H9 (cell line): ENCODE results near the gene TMEM253. TPM values are rescaled to one million over a fixed set of nuclear protein-coding genes. Genes with fewer than 3 reads are reported as not detected.

Source experiments
- DNase-seq: peaks from one replicate; pipeline ENCODE4 v3.0.0-alpha.2; 2017
- H2AFZ ChIP-seq: one replicate; pipeline ENCODE4 v1.6.1; 2013; ENCODE audit warnings: mild to moderate bottlenecking, low read length, control low read depth, moderate library complexity
- H2AK5ac ChIP-seq: 2 replicates; pipeline ENCODE4 v1.6.1; 2013; ENCODE audit warnings: low read length, control low read depth, mixed read lengths; ENCODE audit not compliant: insufficient read length
- H2BK120ac ChIP-seq: one replicate; pipeline ENCODE4 v1.6.1; 2013; ENCODE audit warnings: low read depth, mild to moderate bottlenecking, low read length, control low read depth, inconsistent platforms; ENCODE audit not compliant: poor library complexity, severe bottlenecking
- H2BK12ac ChIP-seq: 2 replicates; pipeline ENCODE4 v1.6.1; 2013; ENCODE audit warnings: low read length, control low read depth, mixed read lengths, low read depth; ENCODE audit not compliant: insufficient read length
- H2BK15ac ChIP-seq: 2 replicates; pipeline ENCODE4 v1.6.1; 2013; ENCODE audit warnings: low read depth, low read length, control low read depth
- H2BK20ac ChIP-seq: one replicate; pipeline ENCODE4 v1.6.1; 2013; ENCODE audit warnings: low read depth, mild to moderate bottlenecking, low read length, control low read depth, inconsistent platforms; ENCODE audit not compliant: poor library complexity, severe bottlenecking
- H2BK5ac ChIP-seq: 2 replicates; pipeline ENCODE4 v1.6.1; 2013; ENCODE audit warnings: low read length, control low read depth, mixed read lengths; ENCODE audit not compliant: insufficient read length
- H3K14ac ChIP-seq: 2 replicates; pipeline ENCODE4 v1.6.1; 2013; ENCODE audit warnings: low read length, control low read depth; ENCODE audit not compliant: insufficient read depth
- H3K18ac ChIP-seq: 2 replicates; pipeline ENCODE4 v1.6.1; 2013; ENCODE audit warnings: low read depth, mild to moderate bottlenecking, mixed read lengths, low read length, control low read depth; ENCODE audit not compliant: insufficient read length
- H3K23ac ChIP-seq: 2 replicates; pipeline ENCODE4 v1.6.1; 2013; ENCODE audit warnings: low read length, control low read depth, mixed read lengths, low read depth; ENCODE audit not compliant: insufficient read length
- H3K23me2 ChIP-seq: 2 replicates; pipeline ENCODE4 v1.6.1; 2013; ENCODE audit warnings: low read depth, mild to moderate bottlenecking, mixed read lengths, low read length, control low read depth; ENCODE audit not compliant: insufficient read length, poor library complexity, severe bottlenecking
- H3K27ac ChIP-seq: 2 replicates; pipeline ENCODE4 v1.5.1; 2013; ENCODE audit warnings: low read length, control low read depth, mixed read lengths, low read depth; ENCODE audit not compliant: insufficient read length
- H3K27me3 ChIP-seq: 2 replicates; pipeline ENCODE4 v1.6.1; 2013; ENCODE audit warnings: low read length, control low read depth, inconsistent platforms; ENCODE audit not compliant: insufficient read depth
- H3K4ac ChIP-seq: 2 replicates; pipeline ENCODE4 v1.6.1; 2013; ENCODE audit warnings: low read depth, mild to moderate bottlenecking, control low read depth, inconsistent platforms, low read length, moderate library complexity
- H3K4me1 ChIP-seq: 2 replicates; pipeline ENCODE4 v1.6.1; 2013; ENCODE audit warnings: low read length, control low read depth, inconsistent platforms; ENCODE audit not compliant: insufficient read depth
- H3K4me2 ChIP-seq: 2 replicates; pipeline ENCODE4 v1.6.1; 2013; ENCODE audit warnings: low read length, control low read depth, mixed read lengths; ENCODE audit not compliant: insufficient read length, insufficient read depth
- H3K56ac ChIP-seq: 2 replicates; pipeline ENCODE4 v1.6.1; 2013; ENCODE audit warnings: low read depth, mild to moderate bottlenecking, mixed read lengths, low read length, control low read depth; ENCODE audit not compliant: insufficient read length
- H3K79me1 ChIP-seq: 2 replicates; pipeline ENCODE4 v1.6.1; 2013; ENCODE audit warnings: low read depth, mild to moderate bottlenecking, moderate library complexity, low read length, control low read depth, inconsistent platforms; ENCODE audit not compliant: insufficient read depth, poor library complexity, severe bottlenecking
- H3K79me2 ChIP-seq: 2 replicates; pipeline ENCODE4 v1.6.1; 2013; ENCODE audit warnings: low read length, control low read depth, inconsistent platforms; ENCODE audit not compliant: insufficient read depth
- H3K9ac ChIP-seq: 2 replicates; pipeline ENCODE4 v1.6.1; 2013; ENCODE audit warnings: low read length, control low read depth, mixed read lengths; ENCODE audit not compliant: insufficient read length; ENCODE audit errors: extremely low read depth
- H3K9me3 ChIP-seq: one replicate; pipeline ENCODE4 v1.6.1; 2013; ENCODE audit warnings: low read depth, low read length, inconsistent platforms; ENCODE audit not compliant: control insufficient read depth
- H3T11ph ChIP-seq: one replicate; pipeline ENCODE4 v1.6.1; 2013; ENCODE audit warnings: mild to moderate bottlenecking, low read length, control low read depth, inconsistent platforms
- H4K20me1 ChIP-seq: one replicate; pipeline ENCODE4 v1.6.1; 2013; ENCODE audit not compliant: control insufficient read depth, insufficient read length, insufficient read depth
- H4K5ac ChIP-seq: 2 replicates; pipeline ENCODE4 v1.6.1; 2013; ENCODE audit warnings: low read depth, mild to moderate bottlenecking, mixed read lengths, low read length, control low read depth; ENCODE audit not compliant: insufficient read length
- H4K8ac ChIP-seq: replicated peaks from 2 replicates; pipeline ENCODE4 v1.6.1; 2013; ENCODE audit warnings: low read length, control low read depth, mixed read lengths, low read depth; ENCODE audit not compliant: insufficient read length
- H4K91ac ChIP-seq: 2 replicates; pipeline ENCODE4 v1.6.1; 2013; ENCODE audit warnings: low read depth, mild to moderate bottlenecking, moderate library complexity, mixed read lengths, low read length, control low read depth; ENCODE audit not compliant: insufficient read length
- H3K27ac Mint-ChIP-seq, 3 experiments: 2 replicates in 2 of 3; 3 replicates in 1 of 3; pipeline ENCODE4 v1.8.0; 2020 to 2021; ENCODE audit warnings: mixed read lengths in 3 of 3, mild to moderate bottlenecking in 1 of 3, moderate library complexity in 1 of 3
- H3K27me3 Mint-ChIP-seq: 2 replicates; pipeline ENCODE4 v1.8.0; 2021; ENCODE audit warnings: low read depth, mild to moderate bottlenecking, moderate library complexity, mixed read lengths
- H3K36me3 Mint-ChIP-seq, 3 experiments: 2 replicates in 2 of 3; 3 replicates in 1 of 3; pipeline ENCODE4 v1.8.0; 2020 to 2021; ENCODE audit warnings: low read depth in 3 of 3, mixed read lengths in 3 of 3; ENCODE audit not compliant: insufficient read depth in 1 of 3
- H3K4me1 Mint-ChIP-seq, 2 experiments: 2 replicates each; pipeline ENCODE4 v1.8.0; 2020; ENCODE audit warnings: mixed read lengths in 2 of 2
- H3K4me3 Mint-ChIP-seq, 2 experiments: 2 replicates in 1 of 2; 3 replicates in 1 of 2; pipeline ENCODE4 v1.8.0; 2020 to 2021; ENCODE audit warnings: mild to moderate bottlenecking in 2 of 2, mixed read lengths in 2 of 2, moderate library complexity in 1 of 2
- H3K9me3 Mint-ChIP-seq, 2 experiments: 2 replicates in 1 of 2; 3 replicates in 1 of 2; pipeline ENCODE4 v1.8.0; 2020; ENCODE audit warnings: mild to moderate bottlenecking in 2 of 2, mixed read lengths in 2 of 2, moderate library complexity in 1 of 2
- WGBS: extraction: QIAGEN DNeasy Blood & Tissue Kit; methylation state at CpG from one replicate; pipeline ENCODE4 v1.1.7; 2013; ENCODE audit warnings: missing lambda C conversion rate, low lambda C conversion rate, mixed read lengths; ENCODE audit not compliant: insufficient read length; ENCODE audit errors: extremely low coverage; 5-methylcytosine and 5-hydroxymethylcytosine counted together
- total RNA-seq: library from RNA; stranded (reverse); gene quantifications from 2 replicates; pipeline ENCODE4 v1.2.1, GENCODE V29; 2021
- TF ChIP-seq, protein P1 (sequence below): fragments of 200-600 bp; sonication (generic); conservative IDR thresholded peaks from 3 replicates; pipeline ENCODE4 v1.8.0; 2021; ENCODE audit warnings: antibody characterized with exemption, mild to moderate bottlenecking

TMEM253 gene
- total RNA-seq, 1 experiment from 2014 or later, result 2.2 TPM

DNA sequence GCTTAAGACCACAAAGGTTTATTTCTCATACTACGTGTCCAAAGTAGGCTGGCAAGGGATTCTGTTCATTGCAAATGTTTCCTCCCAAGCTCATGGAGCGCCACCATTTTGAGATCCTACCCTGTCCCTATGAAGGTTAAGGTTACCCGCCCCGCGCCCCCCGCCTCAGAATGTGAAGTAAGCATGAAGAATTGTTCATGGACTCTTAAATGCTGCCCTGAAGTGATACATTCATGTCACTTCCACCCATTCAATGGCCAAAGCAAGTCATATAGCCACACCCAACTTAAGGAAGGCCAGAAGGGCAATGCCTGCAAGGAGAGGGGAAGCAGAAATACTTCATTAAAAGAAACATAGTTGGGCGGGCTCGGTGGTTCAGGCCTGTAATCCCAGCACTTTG lies 4.2 kb downstream of the TMEM253 start:
- H4K8ac ChIP-seq, result no peak overlapping the region
- H3K56ac ChIP-seq, result no peak overlapping the region
- H3T11ph ChIP-seq, result no peak overlapping the region
- H3K14ac ChIP-seq, result no peak overlapping the region
- no peak overlapping the region for H2BK120ac ChIP-seq
- Mint-ChIP-seq H3K4me1 (peaks cover 64 to 74% of the 10 kb centered on the region in 2 experiments), H3K4me3 (peak overlapping the region; percentile 13 to 83; a peak in 2 of 5 replicates), H3K9me3 (no peaks in the 10 kb centered on the region), H3K27me3 (no peaks in the 10 kb centered on the region; the same call in 1 of the 2 replicates), H3K27ac (no peak overlapping the region; a peak in 1 of 7 replicates), H3K36me3 (0 out of 7 replicates have a peak, but pooled peaks cover 0 to 3% (median 0%) of the 10 kb centered on the region in 3 experiments)
- TF ChIP-seq, protein P1, sequence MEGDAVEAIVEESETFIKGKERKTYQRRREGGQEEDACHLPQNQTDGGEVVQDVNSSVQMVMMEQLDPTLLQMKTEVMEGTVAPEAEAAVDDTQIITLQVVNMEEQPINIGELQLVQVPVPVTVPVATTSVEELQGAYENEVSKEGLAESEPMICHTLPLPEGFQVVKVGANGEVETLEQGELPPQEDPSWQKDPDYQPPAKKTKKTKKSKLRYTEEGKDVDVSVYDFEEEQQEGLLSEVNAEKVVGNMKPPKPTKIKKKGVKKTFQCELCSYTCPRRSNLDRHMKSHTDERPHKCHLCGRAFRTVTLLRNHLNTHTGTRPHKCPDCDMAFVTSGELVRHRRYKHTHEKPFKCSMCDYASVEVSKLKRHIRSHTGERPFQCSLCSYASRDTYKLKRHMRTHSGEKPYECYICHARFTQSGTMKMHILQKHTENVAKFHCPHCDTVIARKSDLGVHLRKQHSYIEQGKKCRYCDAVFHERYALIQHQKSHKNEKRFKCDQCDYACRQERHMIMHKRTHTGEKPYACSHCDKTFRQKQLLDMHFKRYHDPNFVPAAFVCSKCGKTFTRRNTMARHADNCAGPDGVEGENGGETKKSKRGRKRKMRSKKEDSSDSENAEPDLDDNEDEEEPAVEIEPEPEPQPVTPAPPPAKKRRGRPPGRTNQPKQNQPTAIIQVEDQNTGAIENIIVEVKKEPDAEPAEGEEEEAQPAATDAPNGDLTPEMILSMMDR, result no peak
- no peak overlapping the region for H2BK5ac ChIP-seq
- no peak overlapping the region for H2BK12ac ChIP-seq
- H4K20me1 ChIP-seq, result peaks cover 3% of the 10 kb centered on the region
- no peak overlapping the region for H3K23ac ChIP-seq
- no peak overlapping the region for H2AK5ac ChIP-seq
- no peak overlapping the region for H4K91ac ChIP-seq
- peaks cover 14% of the 10 kb centered on the region; the same call in 1 of the 2 replicates for H3K4me1 ChIP-seq
- no peak overlapping the region for H3K4ac ChIP-seq
- H3K79me1 ChIP-seq, result no peaks in the 10 kb centered on the region
- no peaks in the 10 kb centered on the region for H3K9me3 ChIP-seq
- H2BK20ac ChIP-seq, result no peak overlapping the region
- H2BK15ac ChIP-seq, result no peak overlapping the region
- no peak for DNase-seq
- H3K9ac ChIP-seq, result no peak overlapping the region
- H2AFZ ChIP-seq, result no peak overlapping the region
- no peak overlapping the region for H3K27ac ChIP-seq
- no peaks in the 10 kb centered on the region; the same call in 1 of the 2 replicates for H3K79me2 ChIP-seq
- H3K27me3 ChIP-seq, result no peaks in the 10 kb centered on the region
- H3K4me2 ChIP-seq, result no peak overlapping the region
- WGBS, result no CpG with 5 or more reads among the region's 8 CpGs
- no peak overlapping the region for H3K18ac ChIP-seq
- H3K23me2 ChIP-seq, result peaks cover 18% of the 10 kb centered on the region
- H4K5ac ChIP-seq, result no peak overlapping the region
